Keratinocyte (primary cell): Measurements from ENCODE around the gene FGF5. TPM values are rescaled to one million over a fixed set of nuclear protein-coding genes. Genes with fewer than 3 reads are reported as not detected.

Experiments
- DNase-seq: peaks from one replicate; pipeline ENCODE4 v3.0.0-alpha.2; 2011; ENCODE audit warnings: low read depth, missing footprints, low spot score
- FAIRE-seq: peaks from 2 replicates; lab custom pipeline; 2011; peaks lifted over from hg19 to GRCh38; lab: Jason Lieb, UNC
- H2AFZ ChIP-seq: 2 replicates; pipeline ENCODE4 v1.6.0; 2012; ENCODE audit warnings: low read length, control low read depth, inconsistent platforms; ENCODE audit not compliant: control insufficient read depth
- H3K27ac ChIP-seq: 2 replicates; pipeline ENCODE4 v1.5.1; 2011; ENCODE audit warnings: low read length; ENCODE audit not compliant: control insufficient read depth, insufficient read depth
- H3K27me3 ChIP-seq: 3 replicates; pipeline ENCODE4 v1.6.0; 2011; ENCODE audit warnings: low read length; ENCODE audit not compliant: control insufficient read depth, insufficient read depth; ENCODE audit errors: extremely low read depth
- H3K36me3 ChIP-seq, 2 experiments: 2 replicates in 1 of 2; 3 replicates in 1 of 2; pipeline ENCODE4 v1.5.1; 2011; ENCODE audit warnings: low read length in 2 of 2, mild to moderate bottlenecking in 1 of 2; ENCODE audit not compliant: control insufficient read depth in 2 of 2, insufficient read depth in 2 of 2; ENCODE audit errors: extremely low read depth in 1 of 2
- H3K4me1 ChIP-seq: 3 replicates; pipeline ENCODE4 v1.5.1; 2011; ENCODE audit warnings: low read length; ENCODE audit not compliant: control insufficient read depth, insufficient read depth; ENCODE audit errors: extremely low read depth
- H3K4me2 ChIP-seq: 3 replicates; pipeline ENCODE4 v1.6.0; 2011; ENCODE audit warnings: low read depth, low read length; ENCODE audit not compliant: control insufficient read depth, insufficient read depth; ENCODE audit errors: extremely low read depth
- H3K4me3 ChIP-seq, 3 experiments: fragments of 200-600 bp in 1 of 3; sonication (generic) in 1 of 3; 2 replicates in 2 of 3; 3 replicates in 1 of 3; pipeline ENCODE4 v1.5.1; 2011 to 2016; ENCODE audit warnings: low read length in 3 of 3, mild to moderate bottlenecking in 3 of 3, control low read depth in 2 of 3, inconsistent platforms in 1 of 3, low read depth in 1 of 3, mixed read lengths in 1 of 3, mixed run types in 1 of 3, moderate library complexity in 1 of 3; ENCODE audit not compliant: control insufficient read depth in 2 of 3, insufficient read depth in 2 of 3; ENCODE audit errors: extremely low read depth in 1 of 3
- H3K79me2 ChIP-seq: 2 replicates; pipeline ENCODE4 v1.6.0; 2012; ENCODE audit warnings: low read length; ENCODE audit not compliant: control insufficient read depth, insufficient read depth
- H3K9ac ChIP-seq: 3 replicates; pipeline ENCODE4 v1.6.0; 2011; ENCODE audit warnings: low read length; ENCODE audit not compliant: control insufficient read depth, insufficient read depth; ENCODE audit errors: extremely low read depth
- H3K9me1 ChIP-seq: 3 replicates; pipeline ENCODE4 v1.6.0; 2011; ENCODE audit warnings: low read length; ENCODE audit not compliant: control insufficient read depth, insufficient read depth; ENCODE audit errors: extremely low read depth
- H3K9me3 ChIP-seq: 2 replicates; pipeline ENCODE4 v1.5.1; 2012; ENCODE audit warnings: low read depth, low read length; ENCODE audit not compliant: control insufficient read depth
- H4K20me1 ChIP-seq: 3 replicates; pipeline ENCODE4 v1.6.0; 2011; ENCODE audit warnings: low read length; ENCODE audit not compliant: control insufficient read depth, insufficient read depth; ENCODE audit errors: extremely low read depth
- EZH2 ChIP-seq: IDR thresholded peaks from one replicate; pipeline ENCODE4 v1.6.1; 2012; ENCODE audit warnings: inconsistent platforms, mild to moderate bottlenecking, low read length, moderate library complexity
- dilution Hi-C: fragments of 300-500 bp; cut with MboI; formaldehyde crosslinking; loops from one replicate; pipeline ENCODE4 v1.7.0; 2020; ENCODE audit warnings: low sequenced_read_pairs; ENCODE audit not compliant: extremely low pct_ligation_motif_present
- polyA plus RNA-seq, 5 experiments: library from polyadenylated mRNA; depleted of rRNA in 3 of 5; stranded (reverse) in 3 of 5; stranded (forward) in 1 of 5; unstranded in 1 of 5; fragments of >200 nt; gene quantifications; 1 replicate in 1 of 5; 2 replicates in 3 of 5; 3 replicates in 1 of 5; pipeline versions ENCODE4 v1.2.1 to v1.2.3, GENCODE V29; 2011 to 2012; ENCODE audit warnings: missing spikeins in 2 of 5, low read depth in 1 of 5, low replicate concordance in 1 of 5
- TF ChIP-seq, protein P1 (sequence below), 3 experiments: IDR thresholded peaks in 1 of 3; conservative IDR thresholded peaks in 1 of 3; optimal IDR thresholded peaks in 1 of 3; 2 replicates in 2 of 3; 3 replicates in 1 of 3; pipeline versions ENCODE3 to v1.5.1; 2011; ENCODE audit warnings: low read length in 3 of 3, mild to moderate bottlenecking in 3 of 3, moderate library complexity in 2 of 3, control low read depth in 1 of 3, inconsistent platforms in 1 of 3; ENCODE audit not compliant: insufficient read depth in 2 of 3; ENCODE audit errors: extremely low read depth in 1 of 3

The FGF5 gene
- polyA plus RNA-seq, 1 donor (not counting 4 experiments of a cell fraction or from before 2014, with no cell fraction given) = 3.9 TPM

DNA sequence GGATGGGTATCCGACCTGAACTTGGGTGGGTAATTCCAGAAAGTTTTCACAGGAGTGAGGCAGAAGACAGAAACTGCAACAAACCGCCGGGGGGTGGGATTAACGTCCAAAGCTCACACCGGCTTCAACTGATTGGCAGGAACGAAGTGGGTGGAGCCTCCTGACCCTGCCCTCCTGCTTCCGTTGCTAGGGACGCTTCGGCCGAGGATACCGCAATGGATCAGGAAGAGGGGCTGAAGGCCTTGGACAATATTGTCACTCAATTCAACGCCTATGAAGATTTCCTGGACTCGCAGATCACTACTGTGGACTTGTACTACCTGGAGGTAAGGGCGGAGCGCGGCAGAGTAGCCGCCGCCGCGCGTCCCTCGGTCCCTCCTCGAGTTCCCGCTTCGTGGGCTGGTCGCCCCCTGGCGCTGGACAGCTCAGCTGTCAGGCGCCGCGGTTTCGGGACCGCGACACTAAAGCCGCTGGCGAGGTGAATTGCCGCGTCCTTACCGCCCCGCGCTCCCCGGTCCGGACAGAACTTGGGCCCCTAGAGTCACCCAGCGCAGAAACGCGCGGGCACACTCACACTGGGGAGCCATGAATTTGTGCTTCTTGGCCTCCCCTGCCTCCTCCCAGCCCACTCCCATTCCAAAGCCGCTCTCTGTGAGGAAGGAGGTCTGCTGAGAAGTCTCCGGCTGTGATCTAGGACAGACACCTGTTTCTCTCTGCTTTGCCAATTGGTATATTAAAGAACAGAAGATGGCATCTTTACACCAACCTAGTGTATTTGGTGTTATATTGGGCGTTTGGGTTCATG, 69.3 kb downstream of the FGF5 start, which contains the start of gene CFAP299:
Gene CFAP299 (plus strand): TSS at position 177 of the 805 bp plus-strand sequence.
- Histone ChIP-seq H4K20me1 (no peaks in the 10 kb centered on the region), H3K9me1 (no peaks in the 10 kb centered on the region), H3K9ac (peak within 1 kb of the TSS; percentile 13), H3K9me3 (no peaks in the 10 kb centered on the region), H3K36me3 (no peaks in the 10 kb centered on the region), H2AFZ (peak within 1 kb of the TSS; percentile 96), H3K27ac (no peak within 1 kb of the TSS), H3K4me1 (peaks cover 9% of the 10 kb centered on the region), H3K79me2 (no peaks in the 10 kb centered on the region), H3K27me3 (peaks cover 9% of the 10 kb centered on the region), H3K4me3 (peak within 1 kb of the TSS; percentile 47 to 79 (median 66)), H3K4me2 (peak within 1 kb of the TSS; percentile 92)
- dilution Hi-C loops = no loop called here
- DNase-seq (no peak), FAIRE-seq (peak; percentile 93)
- no peak for TF ChIP-seq EZH2
- TF ChIP-seq, protein P1, sequence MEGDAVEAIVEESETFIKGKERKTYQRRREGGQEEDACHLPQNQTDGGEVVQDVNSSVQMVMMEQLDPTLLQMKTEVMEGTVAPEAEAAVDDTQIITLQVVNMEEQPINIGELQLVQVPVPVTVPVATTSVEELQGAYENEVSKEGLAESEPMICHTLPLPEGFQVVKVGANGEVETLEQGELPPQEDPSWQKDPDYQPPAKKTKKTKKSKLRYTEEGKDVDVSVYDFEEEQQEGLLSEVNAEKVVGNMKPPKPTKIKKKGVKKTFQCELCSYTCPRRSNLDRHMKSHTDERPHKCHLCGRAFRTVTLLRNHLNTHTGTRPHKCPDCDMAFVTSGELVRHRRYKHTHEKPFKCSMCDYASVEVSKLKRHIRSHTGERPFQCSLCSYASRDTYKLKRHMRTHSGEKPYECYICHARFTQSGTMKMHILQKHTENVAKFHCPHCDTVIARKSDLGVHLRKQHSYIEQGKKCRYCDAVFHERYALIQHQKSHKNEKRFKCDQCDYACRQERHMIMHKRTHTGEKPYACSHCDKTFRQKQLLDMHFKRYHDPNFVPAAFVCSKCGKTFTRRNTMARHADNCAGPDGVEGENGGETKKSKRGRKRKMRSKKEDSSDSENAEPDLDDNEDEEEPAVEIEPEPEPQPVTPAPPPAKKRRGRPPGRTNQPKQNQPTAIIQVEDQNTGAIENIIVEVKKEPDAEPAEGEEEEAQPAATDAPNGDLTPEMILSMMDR (optimal IDR thresholded peaks at IDR 0.05 in 1 of 3, IDR thresholded peaks at IDR 0.05 in 1 of 3, conservative IDR thresholded peaks at IDR 0.05 in 1 of 3; ENCODE audit: extremely low read depth in 1 of 3, insufficient read depth in 2 of 3, low read length in 3 of 3) = peak in 1 of 3 experiments; percentile 44

DNA sequence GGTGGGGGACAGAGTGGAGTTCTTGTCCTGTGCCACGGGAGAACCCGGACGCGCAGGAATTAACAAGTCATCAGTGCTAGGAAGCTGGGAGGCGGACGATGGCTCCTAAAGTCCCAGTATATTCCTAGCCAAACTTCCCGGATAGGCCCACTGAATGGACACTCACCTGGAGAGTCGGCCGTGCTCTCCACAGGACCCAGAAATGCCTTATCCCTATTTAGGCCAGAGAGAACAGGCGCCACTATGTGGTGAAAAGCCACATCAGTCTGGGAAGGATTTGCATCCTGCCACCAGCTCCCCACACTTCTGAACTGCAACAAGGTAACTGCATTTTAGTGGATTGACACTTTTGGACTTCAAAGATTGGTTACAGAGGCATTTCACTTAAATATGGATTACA, 70.1 kb downstream of the FGF5 start:
- Histone ChIP-seq H4K20me1 (no peaks in the 10 kb centered on the region), H3K4me2 (peak overlapping the region; percentile 92), H3K36me3 (no peaks in the 10 kb centered on the region), H2AFZ (no peak overlapping the region), H3K79me2 (no peaks in the 10 kb centered on the region), H3K9ac (no peak overlapping the region), H3K27me3 (peaks cover 9% of the 10 kb centered on the region), H3K9me1 (no peaks in the 10 kb centered on the region), H3K4me3 (no peak overlapping the region), H3K4me1 (peaks cover 9% of the 10 kb centered on the region), H3K9me3 (no peaks in the 10 kb centered on the region), H3K27ac (no peak overlapping the region)
- no peak for TF ChIP-seq EZH2
- TF ChIP-seq, protein P1 (optimal IDR thresholded peaks at IDR 0.05 in 1 of 3, IDR thresholded peaks at IDR 0.05 in 1 of 3, conservative IDR thresholded peaks at IDR 0.05 in 1 of 3; ENCODE audit: extremely low read depth in 1 of 3, insufficient read depth in 2 of 3, low read length in 3 of 3) = peak; percentile 28 to 74 (median 40)
- dilution Hi-C loops = no loop called here
- FAIRE-seq = peak; percentile 13
- no peak for DNase-seq
